HEK293 (cell line): ENCODE data around the gene CREB3.
A peak's percentile ranks its signal among the peaks of the same experiment; 100 is the strongest.

Experiments
- CTCF ChIP-seq: fragments of 450-650 bp; formaldehyde crosslinking; IDR thresholded peaks from 2 replicates; pipeline ENCODE4 v1.5.1; 2016; ENCODE audit warnings: missing biosample characterization, missing genetic modification characterization
- KLF1 ChIP-seq: fragments of 450-650 bp; formaldehyde crosslinking; IDR thresholded peaks from 2 replicates; pipeline ENCODE4 v1.5.1; 2016; ENCODE audit warnings: missing biosample characterization, missing genetic modification characterization
- PRDM1 ChIP-seq: fragments of 450-650 bp; formaldehyde crosslinking; IDR thresholded peaks from 2 replicates; pipeline ENCODE4; 2016; ENCODE audit warnings: missing biosample characterization, missing genetic modification characterization
- SALL2 ChIP-seq: fragments of 450-650 bp; formaldehyde crosslinking; IDR thresholded peaks from 2 replicates; pipeline ENCODE4 v1.5.0; 2017; ENCODE audit warnings: missing biosample characterization, mild to moderate bottlenecking, missing genetic modification characterization, borderline replicate concordance
- SP7 ChIP-seq: fragments of 450-650 bp; formaldehyde crosslinking; IDR thresholded peaks from 2 replicates; pipeline ENCODE4 v1.5.1; 2016; ENCODE audit warnings: missing biosample characterization, missing genetic modification characterization
- ZNF121 ChIP-seq: fragments of 450-650 bp; formaldehyde crosslinking; IDR thresholded peaks from 2 replicates; pipeline ENCODE4 v1.5.1; 2016; ENCODE audit warnings: missing biosample characterization, missing genetic modification characterization
- ZNF19 ChIP-seq: fragments of 450-650 bp; formaldehyde crosslinking; IDR thresholded peaks from 2 replicates; pipeline ENCODE4; 2016; ENCODE audit warnings: missing biosample characterization, missing genetic modification characterization, low read depth
- ZNF366 ChIP-seq: fragments of 450-650 bp; formaldehyde crosslinking; conservative IDR thresholded peaks from 2 replicates; pipeline ENCODE4 v1.5.1; 2016; ENCODE audit warnings: missing biosample characterization, missing genetic modification characterization
- ZNF426 ChIP-seq: fragments of 450-650 bp; formaldehyde crosslinking; IDR thresholded peaks from 2 replicates; pipeline ENCODE4 v1.5.1; 2017; ENCODE audit warnings: missing biosample characterization, missing genetic modification characterization, mild to moderate bottlenecking, inconsistent platforms, moderate library complexity
- ZNF514 ChIP-seq: fragments of 450-650 bp; formaldehyde crosslinking; IDR thresholded peaks from 2 replicates; pipeline ENCODE4 v1.5.1; 2016; ENCODE audit warnings: missing biosample characterization, missing genetic modification characterization
- ZNF558 ChIP-seq: fragments of 450-650 bp; formaldehyde crosslinking; IDR thresholded peaks from 2 replicates; pipeline ENCODE4 v1.5.1; 2016; ENCODE audit warnings: missing biosample characterization, missing genetic modification characterization
- ZNF670 ChIP-seq: fragments of 450-650 bp; formaldehyde crosslinking; IDR thresholded peaks from 2 replicates; pipeline ENCODE4 v1.5.1; 2016; ENCODE audit warnings: missing biosample characterization, missing genetic modification characterization, low read depth
- ZNF701 ChIP-seq: fragments of 450-650 bp; formaldehyde crosslinking; IDR thresholded peaks from 2 replicates; pipeline ENCODE4 v1.5.1; 2016; ENCODE audit warnings: missing biosample characterization, missing genetic modification characterization
- ZNF837 ChIP-seq: fragments of 450-650 bp; formaldehyde crosslinking; IDR thresholded peaks from 2 replicates; pipeline ENCODE4 v1.5.1; 2016; ENCODE audit warnings: missing biosample characterization, missing genetic modification characterization
- TF ChIP-seq, protein P1 (sequence below): fragments of 450-650 bp; formaldehyde crosslinking; IDR thresholded peaks from 2 replicates; pipeline ENCODE4; 2016; ENCODE audit warnings: missing biosample characterization, missing genetic modification characterization
- TF ChIP-seq, protein P2 (sequence below): fragments of 450-650 bp; formaldehyde crosslinking; IDR thresholded peaks from 2 replicates; pipeline ENCODE4 v1.5.1; 2016; ENCODE audit warnings: missing biosample characterization, missing genetic modification characterization, borderline replicate concordance
- TF ChIP-seq, protein P3 (sequence below): fragments of 450-650 bp; formaldehyde crosslinking; optimal IDR thresholded peaks from 2 replicates; pipeline ENCODE3; 2016; ENCODE audit warnings: missing biosample characterization, mild to moderate bottlenecking, missing genetic modification characterization
- TF ChIP-seq, protein P4 (sequence below): fragments of 450-650 bp; formaldehyde crosslinking; IDR thresholded peaks from 2 replicates; pipeline ENCODE4 v1.5.1; 2016; ENCODE audit warnings: missing biosample characterization, missing genetic modification characterization

The CREB3 gene

DNA sequence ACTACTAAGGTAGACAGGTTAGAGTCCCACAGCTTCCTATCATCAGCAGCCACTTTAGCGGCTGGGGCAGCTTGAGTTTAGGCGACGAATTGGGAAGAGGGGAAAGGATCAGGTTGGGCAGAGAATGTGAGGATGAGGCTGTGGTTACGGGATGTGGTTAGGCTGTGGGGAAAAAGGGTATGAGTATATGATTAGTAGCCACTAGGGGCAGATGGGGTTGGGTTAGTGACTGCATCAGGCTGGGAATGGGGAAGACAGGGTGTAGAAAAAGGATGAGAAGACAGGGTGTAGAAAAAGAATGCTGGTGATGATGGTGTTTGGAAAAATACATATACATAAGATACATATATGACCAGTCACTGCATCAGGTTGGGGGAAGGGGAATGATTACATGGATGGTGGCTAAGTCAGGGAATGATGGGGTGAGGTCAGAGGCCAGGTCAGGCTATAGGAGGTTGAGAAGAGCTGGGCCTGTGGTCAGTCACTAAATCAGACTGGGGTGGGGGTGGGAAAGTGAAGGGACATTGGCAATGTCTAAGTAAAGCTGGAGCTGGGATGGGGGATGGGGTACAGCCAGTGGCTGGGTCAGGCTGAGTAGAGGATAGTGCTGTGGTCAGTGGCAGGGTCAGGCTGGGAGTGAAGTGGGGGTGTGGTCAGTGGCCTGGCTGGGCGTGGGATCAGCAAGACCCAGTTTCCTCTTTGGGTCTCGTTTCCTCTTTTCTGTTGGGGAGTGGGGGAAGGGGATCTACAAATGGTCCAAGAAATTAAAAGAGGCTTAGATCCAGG, 2.6 kb upstream of the CREB3 start (continued):
- TF ChIP-seq ZNF670 (tag by site-specific recombination), result no peak
- TF ChIP-seq ZNF701 (tag by site-specific recombination), result no peak
- TF ChIP-seq ZNF426, result no peak
- TF ChIP-seq PRDM1, result peak; percentile 63
- no peak for TF ChIP-seq SALL2 (tag by site-specific recombination)
- TF ChIP-seq ZNF514 (tag by site-specific recombination), result no peak
- TF ChIP-seq ZNF837 (tag by site-specific recombination), result no peak
- no peak for TF ChIP-seq KLF1
- TF ChIP-seq ZNF366, result 0 out of 2 replicates have a peak, but pooled peaks have one; percentile 42
- TF ChIP-seq, protein P1, sequence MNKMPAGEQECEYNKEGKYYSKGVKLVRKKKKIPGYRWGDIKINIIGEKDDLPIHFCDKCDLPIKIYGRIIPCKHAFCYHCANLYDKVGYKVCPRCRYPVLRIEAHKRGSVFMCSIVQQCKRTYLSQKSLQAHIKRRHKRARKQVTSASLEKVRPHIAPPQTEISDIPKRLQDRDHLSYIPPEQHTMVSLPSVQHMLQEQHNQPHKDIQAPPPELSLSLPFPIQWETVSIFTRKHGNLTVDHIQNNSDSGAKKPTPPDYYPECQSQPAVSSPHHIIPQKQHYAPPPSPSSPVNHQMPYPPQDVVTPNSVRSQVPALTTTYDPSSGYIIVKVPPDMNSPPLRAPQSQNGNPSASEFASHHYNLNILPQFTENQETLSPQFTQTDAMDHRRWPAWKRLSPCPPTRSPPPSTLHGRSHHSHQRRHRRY (tag by site-specific recombination), result no peak
- TF ChIP-seq ZNF558, result no peak
- TF ChIP-seq ZNF121 (tag by site-specific recombination), result no peak
- no peak for TF ChIP-seq SP7 (tag by site-specific recombination)
- TF ChIP-seq, protein P2, sequence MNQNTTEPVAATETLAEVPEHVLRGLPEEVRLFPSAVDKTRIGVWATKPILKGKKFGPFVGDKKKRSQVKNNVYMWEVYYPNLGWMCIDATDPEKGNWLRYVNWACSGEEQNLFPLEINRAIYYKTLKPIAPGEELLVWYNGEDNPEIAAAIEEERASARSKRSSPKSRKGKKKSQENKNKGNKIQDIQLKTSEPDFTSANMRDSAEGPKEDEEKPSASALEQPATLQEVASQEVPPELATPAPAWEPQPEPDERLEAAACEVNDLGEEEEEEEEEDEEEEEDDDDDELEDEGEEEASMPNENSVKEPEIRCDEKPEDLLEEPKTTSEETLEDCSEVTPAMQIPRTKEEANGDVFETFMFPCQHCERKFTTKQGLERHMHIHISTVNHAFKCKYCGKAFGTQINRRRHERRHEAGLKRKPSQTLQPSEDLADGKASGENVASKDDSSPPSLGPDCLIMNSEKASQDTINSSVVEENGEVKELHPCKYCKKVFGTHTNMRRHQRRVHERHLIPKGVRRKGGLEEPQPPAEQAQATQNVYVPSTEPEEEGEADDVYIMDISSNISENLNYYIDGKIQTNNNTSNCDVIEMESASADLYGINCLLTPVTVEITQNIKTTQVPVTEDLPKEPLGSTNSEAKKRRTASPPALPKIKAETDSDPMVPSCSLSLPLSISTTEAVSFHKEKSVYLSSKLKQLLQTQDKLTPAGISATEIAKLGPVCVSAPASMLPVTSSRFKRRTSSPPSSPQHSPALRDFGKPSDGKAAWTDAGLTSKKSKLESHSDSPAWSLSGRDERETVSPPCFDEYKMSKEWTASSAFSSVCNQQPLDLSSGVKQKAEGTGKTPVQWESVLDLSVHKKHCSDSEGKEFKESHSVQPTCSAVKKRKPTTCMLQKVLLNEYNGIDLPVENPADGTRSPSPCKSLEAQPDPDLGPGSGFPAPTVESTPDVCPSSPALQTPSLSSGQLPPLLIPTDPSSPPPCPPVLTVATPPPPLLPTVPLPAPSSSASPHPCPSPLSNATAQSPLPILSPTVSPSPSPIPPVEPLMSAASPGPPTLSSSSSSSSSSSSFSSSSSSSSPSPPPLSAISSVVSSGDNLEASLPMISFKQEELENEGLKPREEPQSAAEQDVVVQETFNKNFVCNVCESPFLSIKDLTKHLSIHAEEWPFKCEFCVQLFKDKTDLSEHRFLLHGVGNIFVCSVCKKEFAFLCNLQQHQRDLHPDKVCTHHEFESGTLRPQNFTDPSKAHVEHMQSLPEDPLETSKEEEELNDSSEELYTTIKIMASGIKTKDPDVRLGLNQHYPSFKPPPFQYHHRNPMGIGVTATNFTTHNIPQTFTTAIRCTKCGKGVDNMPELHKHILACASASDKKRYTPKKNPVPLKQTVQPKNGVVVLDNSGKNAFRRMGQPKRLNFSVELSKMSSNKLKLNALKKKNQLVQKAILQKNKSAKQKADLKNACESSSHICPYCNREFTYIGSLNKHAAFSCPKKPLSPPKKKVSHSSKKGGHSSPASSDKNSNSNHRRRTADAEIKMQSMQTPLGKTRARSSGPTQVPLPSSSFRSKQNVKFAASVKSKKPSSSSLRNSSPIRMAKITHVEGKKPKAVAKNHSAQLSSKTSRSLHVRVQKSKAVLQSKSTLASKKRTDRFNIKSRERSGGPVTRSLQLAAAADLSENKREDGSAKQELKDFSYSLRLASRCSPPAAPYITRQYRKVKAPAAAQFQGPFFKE (tag by site-specific recombination), result no peak
- TF ChIP-seq, protein P3, sequence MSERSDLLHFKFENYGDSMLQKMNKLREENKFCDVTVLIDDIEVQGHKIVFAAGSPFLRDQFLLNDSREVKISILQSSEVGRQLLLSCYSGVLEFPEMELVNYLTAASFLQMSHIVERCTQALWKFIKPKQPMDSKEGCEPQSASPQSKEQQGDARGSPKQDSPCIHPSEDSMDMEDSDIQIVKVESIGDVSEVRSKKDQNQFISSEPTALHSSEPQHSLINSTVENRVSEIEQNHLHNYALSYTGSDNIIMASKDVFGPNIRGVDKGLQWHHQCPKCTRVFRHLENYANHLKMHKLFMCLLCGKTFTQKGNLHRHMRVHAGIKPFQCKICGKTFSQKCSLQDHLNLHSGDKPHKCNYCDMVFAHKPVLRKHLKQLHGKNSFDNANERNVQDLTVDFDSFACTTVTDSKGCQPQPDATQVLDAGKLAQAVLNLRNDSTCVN (tag by site-specific recombination), result no peak
- TF ChIP-seq ZNF19 (tag by site-specific recombination), result no peak
- TF ChIP-seq, protein P4, sequence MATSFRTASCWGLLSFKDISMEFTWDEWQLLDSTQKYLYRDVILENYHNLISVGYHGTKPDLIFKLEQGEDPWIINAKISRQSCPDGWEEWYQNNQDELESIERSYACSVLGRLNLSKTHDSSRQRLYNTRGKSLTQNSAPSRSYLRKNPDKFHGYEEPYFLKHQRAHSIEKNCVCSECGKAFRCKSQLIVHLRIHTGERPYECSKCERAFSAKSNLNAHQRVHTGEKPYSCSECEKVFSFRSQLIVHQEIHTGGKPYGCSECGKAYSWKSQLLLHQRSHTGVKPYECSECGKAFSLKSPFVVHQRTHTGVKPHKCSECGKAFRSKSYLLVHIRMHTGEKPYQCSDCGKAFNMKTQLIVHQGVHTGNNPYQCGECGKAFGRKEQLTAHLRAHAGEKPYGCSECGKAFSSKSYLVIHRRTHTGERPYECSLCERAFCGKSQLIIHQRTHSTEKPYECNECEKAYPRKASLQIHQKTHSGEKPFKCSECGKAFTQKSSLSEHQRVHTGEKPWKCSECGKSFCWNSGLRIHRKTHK (tag by site-specific recombination), result no peak
- TF ChIP-seq CTCF (tag by site-specific recombination), result peak; percentile 82; the same call in 1 of the 2 replicates
